HG03097 (cell line): ENCODE data around the gene ADARB2.
"Not testable (repeated sequence)": the region's sequence is repeated elsewhere in the genome, so short reads cannot be mapped to it uniquely, and the experiment has no call there.

ENCODE experiments used
- ATAC-seq: cut with Tn5 transposase; IDR thresholded peaks from one replicate; pipeline ENCODE4 v1.9.1; 2021; ENCODE audit not compliant: unreplicated experiment, low FRiP score

The ADARB2 gene

GRCh38 chr10:1404323-1405260, 332.7 kb downstream of the ADARB2 start:
- no peak for ATAC-seq

GRCh38 chr10:1403508-1404322, 333.6 kb downstream of the ADARB2 start:
- no peak for ATAC-seq

GRCh38 chr10:1402816-1403507, 334.4 kb downstream of the ADARB2 start:
- no peak for ATAC-seq

GRCh38 chr10:1402016-1402770, 335.1 kb downstream of the ADARB2 start:
- no peak for ATAC-seq

- ATAC-seq, result no peak
Measured at GRCh38 chr10:1401071-1401965, 336.0 kb downstream of the ADARB2 start.

- ATAC-seq, result no peak
Measured at GRCh38 chr10:1400101-1401070, 336.9 kb downstream of the ADARB2 start.

GRCh38 chr10:1399431-1400100, 337.8 kb downstream of the ADARB2 start:
- no peak for ATAC-seq

GRCh38 chr10:1398626-1399410, 338.5 kb downstream of the ADARB2 start:
- no peak for ATAC-seq

- ATAC-seq, result not testable (repeated sequence)
Measured at GRCh38 chr10:1398116-1398515, 339.2 kb downstream of the ADARB2 start.

- ATAC-seq, result no peak
Measured at GRCh38 chr10:1396297-1396635, 341.1 kb downstream of the ADARB2 start.

- no peak for ATAC-seq
Measured at GRCh38 chr10:1395481-1396296, 341.6 kb downstream of the ADARB2 start.

GRCh38 chr10:1395025-1395480, 342.3 kb downstream of the ADARB2 start:
- ATAC-seq, result no peak

GRCh38 chr10:1394155-1394912, 343.0 kb downstream of the ADARB2 start:
- no peak for ATAC-seq

GRCh38 chr10:1393481-1393880, 343.8 kb downstream of the ADARB2 start:
- ATAC-seq, result no peak

- ATAC-seq, result no peak
Measured at GRCh38 chr10:1392127-1392526, 345.2 kb downstream of the ADARB2 start.
